GM21737 (cell line): ENCODE results near the gene STAB2.

Experiments
- ATAC-seq: cut with Tn5 transposase; IDR thresholded peaks from one replicate; pipeline ENCODE4 v1.9.1; 2021; ENCODE audit warnings: mild to moderate bottlenecking, moderate library complexity; ENCODE audit not compliant: unreplicated experiment

Gene STAB2, protein sequence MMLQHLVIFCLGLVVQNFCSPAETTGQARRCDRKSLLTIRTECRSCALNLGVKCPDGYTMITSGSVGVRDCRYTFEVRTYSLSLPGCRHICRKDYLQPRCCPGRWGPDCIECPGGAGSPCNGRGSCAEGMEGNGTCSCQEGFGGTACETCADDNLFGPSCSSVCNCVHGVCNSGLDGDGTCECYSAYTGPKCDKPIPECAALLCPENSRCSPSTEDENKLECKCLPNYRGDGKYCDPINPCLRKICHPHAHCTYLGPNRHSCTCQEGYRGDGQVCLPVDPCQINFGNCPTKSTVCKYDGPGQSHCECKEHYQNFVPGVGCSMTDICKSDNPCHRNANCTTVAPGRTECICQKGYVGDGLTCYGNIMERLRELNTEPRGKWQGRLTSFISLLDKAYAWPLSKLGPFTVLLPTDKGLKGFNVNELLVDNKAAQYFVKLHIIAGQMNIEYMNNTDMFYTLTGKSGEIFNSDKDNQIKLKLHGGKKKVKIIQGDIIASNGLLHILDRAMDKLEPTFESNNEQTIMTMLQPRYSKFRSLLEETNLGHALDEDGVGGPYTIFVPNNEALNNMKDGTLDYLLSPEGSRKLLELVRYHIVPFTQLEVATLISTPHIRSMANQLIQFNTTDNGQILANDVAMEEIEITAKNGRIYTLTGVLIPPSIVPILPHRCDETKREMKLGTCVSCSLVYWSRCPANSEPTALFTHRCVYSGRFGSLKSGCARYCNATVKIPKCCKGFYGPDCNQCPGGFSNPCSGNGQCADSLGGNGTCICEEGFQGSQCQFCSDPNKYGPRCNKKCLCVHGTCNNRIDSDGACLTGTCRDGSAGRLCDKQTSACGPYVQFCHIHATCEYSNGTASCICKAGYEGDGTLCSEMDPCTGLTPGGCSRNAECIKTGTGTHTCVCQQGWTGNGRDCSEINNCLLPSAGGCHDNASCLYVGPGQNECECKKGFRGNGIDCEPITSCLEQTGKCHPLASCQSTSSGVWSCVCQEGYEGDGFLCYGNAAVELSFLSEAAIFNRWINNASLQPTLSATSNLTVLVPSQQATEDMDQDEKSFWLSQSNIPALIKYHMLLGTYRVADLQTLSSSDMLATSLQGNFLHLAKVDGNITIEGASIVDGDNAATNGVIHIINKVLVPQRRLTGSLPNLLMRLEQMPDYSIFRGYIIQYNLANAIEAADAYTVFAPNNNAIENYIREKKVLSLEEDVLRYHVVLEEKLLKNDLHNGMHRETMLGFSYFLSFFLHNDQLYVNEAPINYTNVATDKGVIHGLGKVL (N-terminal part only)

DNA sequence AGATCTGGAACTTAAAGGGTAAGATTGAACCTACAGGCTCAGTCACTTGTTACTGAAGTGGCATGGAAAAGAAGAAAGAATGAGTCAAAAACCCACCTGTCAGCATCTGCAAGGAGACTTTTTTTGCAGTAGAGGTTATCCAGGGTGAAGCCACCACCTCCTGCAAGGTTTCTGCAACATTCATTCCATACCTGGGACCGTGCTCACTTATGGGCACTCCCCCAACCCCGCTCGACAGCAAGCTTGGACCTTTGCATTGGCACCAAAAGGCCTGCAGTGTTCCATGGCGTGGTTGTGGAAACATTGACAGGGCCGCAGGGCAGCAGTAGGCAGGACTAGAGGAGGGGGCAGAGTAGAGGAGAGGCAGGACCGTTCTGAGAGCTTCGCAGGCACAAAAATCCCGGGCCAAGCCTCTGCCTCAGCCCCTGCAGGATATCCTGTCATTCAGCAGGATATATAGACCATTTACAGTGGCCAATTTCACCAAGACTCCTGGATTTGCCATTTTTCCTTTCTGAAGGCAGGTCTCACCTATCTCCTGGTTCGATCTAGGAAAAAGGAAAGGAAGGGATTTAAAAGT lies at the start of gene STAB2:
TSS of gene STAB2 (plus strand) at position 483 of the 580 bp plus-strand sequence. CDS start 204 bp downstream, outside the sequence.
- no peak for ATAC-seq

DNA sequence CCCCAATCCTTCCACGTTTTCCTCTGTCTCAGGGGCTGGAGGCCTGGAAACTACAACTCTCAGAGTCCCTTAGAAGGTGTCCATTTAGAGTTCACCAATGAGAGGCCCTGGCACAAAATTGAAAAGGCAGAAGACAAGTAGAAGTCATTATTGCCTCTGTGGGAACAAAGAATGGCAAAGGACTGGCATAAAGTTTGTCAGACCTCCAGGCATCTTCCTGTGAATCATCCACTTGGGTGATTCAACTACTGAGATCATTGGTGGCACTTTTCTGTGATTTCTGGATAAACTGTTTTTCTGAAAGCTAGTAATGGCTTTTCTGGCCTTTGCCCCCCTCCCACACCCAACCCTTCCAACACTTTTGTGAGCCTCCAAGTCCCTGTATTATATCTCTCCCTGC lies 48.7 kb upstream of the STAB2 start:
- no peak for ATAC-seq

DNA sequence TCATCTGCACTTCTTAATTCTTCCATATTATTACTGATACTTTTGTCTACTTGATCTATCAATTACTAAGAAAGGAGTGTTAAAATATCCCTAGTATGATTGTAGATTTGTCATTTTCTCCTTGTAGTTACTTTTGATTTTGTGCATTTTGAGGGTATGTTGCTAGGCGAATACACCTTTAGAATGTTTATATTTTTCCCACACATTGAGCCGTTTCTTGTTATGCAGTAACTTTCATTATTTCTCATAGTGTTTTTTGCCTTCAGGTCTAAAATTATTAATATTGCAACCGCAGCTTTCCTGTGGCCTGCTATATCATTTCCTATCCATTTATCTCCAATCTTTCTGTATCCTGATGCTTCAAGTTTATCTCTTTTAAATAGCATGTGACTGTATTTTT lies 46.8 kb upstream of the STAB2 start:
- no peak for ATAC-seq

DNA sequence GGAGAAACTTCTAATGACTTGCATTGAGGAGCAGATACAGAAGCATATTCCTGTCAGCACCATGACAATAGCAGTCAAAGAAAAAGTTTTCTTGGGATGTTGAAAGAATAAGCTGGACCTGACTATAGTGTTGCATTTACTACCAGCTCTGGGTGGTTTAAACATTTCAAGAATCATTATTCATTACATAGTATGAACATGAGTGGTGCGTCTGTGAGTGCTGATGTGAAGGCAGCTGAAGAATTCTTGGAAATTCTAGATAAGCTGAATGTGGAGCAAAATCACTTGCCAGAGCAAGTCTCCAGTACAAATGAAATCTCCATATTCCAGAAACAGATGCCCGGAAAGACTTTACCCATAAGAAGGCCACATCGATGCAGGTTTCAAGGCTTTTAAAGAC lies 45.0 kb upstream of the STAB2 start:
- no peak for ATAC-seq

DNA sequence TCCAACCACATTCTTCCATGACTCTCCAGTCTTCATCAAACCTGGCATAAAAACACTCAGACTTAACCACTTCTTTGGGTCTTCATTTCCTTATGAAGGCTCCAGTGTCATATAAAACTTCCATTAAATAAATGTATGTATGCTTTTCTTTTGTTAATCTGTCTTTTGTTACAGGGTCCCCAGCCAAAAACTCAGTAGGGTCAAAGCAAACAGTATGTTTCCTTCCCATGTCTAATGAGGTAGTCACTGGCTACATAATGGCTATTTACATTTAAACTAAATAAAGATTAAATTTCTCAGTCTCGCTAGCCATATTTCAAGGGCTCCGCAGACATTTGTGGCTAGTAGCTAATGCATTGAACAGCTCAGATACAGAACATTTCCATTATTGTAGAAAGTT lies 40.1 kb upstream of the STAB2 start:
- no peak for ATAC-seq

DNA sequence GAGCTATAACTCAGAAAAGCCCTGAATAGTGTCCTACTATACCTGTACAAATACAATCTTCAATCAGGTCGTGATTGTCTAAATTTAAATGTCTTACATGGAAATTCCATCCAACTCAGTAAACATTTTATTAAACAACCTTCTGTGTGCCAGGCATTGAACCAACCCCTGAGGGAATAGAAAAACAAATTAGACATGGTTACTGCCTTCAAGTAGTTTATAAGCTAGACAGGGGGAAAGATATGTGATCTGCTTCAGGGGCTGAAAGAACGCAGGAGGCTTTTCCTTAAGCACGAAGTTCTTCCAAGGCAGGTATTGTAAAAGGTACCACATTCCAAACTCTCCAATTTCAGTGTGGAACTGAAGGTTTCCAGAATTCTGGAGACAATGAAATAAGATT lies 39.7 kb upstream of the STAB2 start:
- no peak for ATAC-seq

DNA sequence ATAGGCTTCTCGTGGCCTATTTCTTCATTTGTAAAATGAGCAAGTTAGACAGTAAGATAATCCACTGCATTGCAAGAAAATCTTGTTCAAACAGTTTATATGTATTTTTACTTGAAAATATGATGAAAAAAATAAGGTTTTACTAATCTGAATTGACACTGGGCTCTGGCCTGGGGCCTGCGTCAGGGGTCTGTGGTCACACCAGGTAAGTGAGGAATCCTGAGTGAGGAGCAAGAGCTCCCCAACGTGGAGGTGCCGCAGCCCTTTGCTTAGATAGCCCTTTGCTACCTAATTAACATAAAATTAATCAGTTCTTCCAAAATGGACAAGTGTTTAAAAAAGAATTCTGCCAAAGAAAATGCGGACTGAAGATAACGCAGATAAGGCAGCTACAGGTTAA lies 39.1 kb upstream of the STAB2 start:
- no peak for ATAC-seq

DNA sequence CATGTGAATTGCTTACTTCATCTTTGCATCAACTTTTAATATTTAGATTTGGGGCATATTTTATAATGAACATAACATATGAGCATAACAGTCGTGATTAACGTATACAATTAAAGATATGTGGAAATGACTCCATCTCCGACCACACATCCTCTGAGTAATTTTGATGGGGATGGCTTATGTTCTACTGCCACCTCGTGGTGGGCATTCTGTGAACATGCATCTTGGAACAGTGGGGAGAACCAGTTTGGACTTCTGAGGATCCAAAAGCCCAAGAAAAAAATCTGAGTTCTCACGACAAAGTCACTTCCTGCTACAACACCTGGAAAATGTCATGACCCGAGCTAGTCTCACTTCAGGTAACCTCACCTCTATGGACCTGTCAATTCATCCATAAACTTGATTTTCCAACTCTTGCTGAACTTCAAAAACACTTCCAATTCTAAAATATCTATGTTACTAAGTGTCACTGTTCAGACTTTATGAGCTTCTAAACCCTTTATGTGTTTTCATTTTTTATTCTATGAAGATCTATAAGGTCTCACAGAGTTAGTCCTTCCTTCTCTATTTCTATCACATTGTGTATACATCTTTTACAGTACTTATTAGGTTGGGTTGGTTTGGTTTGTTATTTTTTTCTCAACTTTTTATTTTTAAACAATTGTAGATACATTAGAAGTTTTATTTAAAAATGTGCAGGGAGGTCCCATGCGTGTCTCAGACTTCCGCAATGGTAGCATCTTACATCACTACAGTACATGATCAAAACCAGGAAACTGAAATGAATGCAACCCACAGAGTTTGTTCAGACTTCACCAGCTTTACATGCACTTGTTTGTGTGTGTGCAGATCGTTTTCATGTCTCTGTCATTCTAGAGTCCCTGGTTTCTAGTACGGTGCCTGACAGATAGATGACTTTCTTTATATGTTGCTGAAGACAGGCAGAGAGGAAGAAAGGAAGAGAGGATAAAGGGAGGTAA lies 38.2 kb upstream of the STAB2 start:
- ATAC-seq = no peak

DNA sequence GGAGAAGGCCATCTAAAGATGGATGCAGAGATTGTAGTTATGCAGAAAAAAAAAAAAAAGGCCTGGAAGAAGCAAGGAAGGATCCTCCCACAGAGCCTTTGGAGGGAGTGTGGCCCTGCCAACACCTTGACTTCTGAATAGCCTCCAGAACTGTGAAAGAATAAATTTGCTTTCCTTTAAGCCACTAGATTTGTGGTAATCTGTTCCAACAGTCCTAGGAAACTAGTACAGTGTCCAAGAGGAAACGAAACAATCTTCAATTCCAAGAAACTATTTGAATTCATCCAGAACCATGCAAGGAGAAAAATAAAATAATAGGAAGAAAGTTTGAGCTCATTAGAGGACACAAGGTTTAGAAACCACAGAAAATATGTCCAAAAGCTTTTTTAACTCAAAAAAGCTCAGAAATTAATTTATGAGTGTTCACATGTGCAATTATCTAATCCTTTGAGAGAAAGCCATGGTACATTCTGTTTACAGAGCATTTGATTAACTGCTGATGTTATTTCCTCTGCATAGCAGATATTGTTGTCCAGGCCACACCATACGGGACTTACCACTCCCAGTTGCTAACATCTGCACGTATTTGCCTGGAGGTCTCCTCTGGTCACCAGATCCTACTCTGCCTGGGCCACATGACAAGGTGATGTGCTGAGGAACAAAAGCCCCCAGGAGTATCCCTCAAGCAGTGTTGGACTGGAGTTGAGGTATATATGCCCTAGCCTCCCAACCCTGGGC lies 30.0 kb upstream of the STAB2 start:
- no peak for ATAC-seq

DNA sequence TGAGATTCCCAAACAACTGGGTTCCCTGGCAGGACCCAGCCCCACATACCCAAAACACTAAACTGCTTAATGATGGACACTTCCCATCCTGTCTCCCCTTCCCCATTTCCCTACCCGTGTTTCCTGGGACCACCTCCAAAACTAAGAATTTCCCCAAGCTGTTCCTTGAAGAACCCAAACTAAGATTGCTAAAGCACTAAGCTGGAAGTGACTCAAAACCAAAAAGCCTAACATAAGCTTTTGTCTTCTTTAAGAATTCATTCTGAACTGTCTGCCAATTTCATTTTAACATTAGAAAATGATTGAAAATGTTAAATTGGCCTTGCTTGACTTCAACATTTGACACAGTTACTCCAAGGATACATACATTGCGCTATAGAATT lies 29.5 kb upstream of the STAB2 start:
- no peak for ATAC-seq

DNA sequence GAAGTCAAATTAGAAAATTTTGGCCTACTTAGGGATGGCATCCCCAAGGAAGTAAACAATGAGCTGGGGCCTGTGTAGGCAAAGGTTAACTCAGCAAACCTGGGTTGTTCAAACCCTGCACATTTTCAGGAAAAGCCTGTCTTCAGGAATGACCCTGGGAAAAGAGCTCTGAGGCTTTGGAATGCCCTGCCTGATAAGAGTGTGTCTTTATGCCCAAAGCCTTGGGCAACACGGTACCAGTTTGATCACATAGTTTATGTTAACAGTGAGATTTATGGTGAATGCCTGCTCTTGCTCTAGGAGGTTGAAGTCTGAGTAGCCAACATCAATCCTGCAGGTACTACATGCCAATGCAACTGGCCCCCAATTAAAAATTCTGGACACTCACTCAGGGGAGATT lies 28.2 kb upstream of the STAB2 start:
- no peak for ATAC-seq

DNA sequence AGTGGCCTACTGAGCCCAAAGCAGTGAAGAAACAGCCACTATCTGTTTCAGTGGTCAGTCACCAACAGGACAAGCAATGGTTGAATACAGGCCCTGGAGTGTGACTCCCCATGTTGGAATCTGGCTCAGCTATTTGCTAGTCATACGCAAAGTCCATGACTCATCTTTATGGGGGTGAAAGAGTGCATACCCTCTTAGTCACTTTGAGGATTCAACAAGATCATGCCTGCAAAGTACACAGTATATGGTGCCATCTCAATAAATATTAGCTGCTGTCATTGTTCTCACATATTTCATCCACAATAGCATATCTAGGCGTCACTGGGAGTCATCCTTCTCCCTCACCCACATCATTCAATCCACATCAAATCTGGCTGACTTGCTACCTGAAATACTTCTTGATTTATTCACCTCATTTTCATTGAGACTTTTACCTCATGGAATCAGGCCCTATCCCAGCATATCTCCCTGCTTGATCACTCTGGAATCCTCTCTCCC lies 26.4 kb upstream of the STAB2 start:
- ATAC-seq = no peak

DNA sequence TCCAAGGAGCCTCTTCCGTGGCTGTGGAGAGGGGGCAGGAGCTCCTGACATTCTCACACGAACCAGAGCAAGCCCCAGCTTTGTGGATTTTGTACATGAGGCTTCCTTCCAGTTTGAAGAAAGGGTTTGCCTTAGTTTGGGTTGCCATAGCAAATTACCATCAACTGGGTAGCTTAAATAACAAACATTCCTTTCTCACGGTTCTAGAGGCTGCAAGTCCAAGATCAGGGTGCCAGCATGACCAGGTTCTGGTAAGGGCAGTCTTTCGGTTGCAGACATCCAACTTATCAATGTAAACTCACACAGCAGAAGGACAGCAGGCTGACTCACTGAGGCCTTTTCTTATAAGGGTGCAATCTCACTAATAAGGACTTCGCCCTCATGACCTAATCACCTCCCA lies 25.9 kb upstream of the STAB2 start:
- ATAC-seq = no peak

DNA sequence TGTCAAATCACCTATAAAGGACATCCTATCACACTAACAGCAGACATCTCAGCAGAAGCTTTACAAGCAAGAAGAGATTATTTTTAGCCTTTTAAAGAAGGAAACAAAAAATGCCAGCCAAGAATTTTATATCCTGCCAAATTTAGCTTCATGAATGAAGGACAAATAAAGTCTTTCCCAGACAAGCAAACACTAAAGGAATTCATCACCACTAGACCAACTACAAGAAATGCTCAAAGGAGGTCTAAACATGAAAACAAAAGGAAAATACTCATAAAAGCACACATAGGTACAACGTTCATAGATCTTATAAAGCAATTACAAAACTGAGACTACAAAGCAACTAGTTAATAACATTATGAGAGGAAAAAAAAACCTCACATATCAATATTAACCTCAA lies 20.7 kb upstream of the STAB2 start:
- no peak for ATAC-seq

DNA sequence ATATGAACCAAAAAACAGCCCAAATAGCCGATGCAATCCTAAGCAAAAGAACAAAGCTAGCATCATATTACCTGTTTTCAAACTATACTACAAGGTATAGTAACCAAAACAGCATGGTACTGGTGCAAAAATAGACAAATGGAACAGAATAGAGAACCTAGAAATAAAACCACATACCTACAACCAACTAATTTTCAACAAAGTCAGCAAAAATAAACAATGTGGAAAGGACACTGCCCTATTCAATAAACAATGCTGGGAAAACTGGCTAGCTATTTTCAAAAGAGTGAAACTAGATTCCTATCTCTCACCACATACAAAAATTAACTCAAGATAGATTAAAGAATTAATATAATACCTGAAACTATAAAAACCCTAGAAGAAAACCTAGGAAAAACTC lies 17.8 kb upstream of the STAB2 start:
- no peak for ATAC-seq

DNA sequence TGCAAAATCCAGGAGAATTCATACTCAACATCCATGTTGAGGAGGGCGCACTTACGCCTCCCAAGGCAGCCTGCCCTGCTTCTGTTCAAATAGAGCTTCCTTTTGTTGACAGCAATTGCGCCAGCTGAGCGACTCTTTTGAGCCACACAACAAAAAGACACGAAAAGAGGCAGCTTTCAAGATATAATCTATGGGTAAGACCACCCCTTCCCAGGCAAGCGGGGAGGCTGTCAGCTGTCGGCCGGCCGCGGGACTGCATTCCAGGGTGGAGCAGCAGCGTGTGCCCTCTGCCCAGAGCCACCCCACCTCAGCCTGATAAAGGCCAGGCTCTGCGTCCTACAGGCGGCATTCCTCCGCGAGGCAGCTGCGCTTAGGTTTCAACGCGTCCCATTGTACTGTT lies 15.8 kb upstream of the STAB2 start:
- ATAC-seq = no peak

DNA sequence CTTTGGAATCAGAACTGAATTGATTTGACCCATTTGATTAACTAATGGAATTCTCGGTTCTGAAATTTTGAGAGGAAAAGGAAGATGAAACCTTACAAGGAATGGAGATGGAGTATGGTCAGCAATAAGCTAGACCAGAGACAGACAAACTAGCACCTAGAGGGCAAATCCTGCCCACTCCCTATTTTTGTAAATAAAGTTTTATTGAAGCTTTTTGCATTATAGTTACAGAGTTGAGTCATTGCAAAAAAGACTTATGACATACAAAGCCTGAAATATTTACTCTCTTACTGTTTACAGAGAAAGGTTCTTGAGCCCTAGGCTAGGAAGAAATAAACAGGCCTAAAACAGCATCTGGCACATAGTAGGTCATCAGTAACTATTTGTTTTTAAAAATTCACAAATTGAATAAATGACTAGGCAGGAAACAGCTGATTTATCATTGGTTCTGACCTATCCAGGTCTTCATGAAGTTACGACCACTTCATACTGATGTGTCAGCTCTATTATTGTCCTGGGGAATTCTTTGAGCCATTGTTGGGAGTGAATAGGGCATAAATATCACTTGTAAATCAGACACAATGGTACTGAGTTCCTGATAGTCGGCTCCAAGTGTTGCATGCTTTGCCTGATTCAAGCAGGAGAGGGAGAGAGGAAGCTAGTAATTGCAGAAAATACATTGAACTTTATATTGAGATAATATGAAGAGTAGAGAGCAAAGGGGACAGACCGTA lies 14.6 kb upstream of the STAB2 start:
- ATAC-seq = no peak

DNA sequence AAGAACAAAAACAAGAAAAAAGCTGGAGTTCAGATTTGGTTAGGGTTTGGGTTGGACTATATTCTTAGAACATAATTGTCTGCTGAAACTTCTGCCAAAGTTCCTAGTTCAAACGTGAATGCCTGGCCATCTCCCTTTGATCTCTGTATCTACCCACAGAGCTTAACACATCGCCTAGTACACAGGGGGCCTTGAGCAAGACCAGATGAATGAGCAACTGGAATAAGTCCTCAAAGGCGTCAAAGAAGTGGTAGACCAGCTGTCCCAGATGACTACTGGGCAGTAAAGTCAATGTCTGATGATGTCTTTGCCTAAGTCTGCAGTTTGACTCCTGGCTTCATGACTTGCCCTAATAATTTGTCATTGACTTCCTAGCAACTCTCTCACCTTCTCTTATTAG lies 13.9 kb upstream of the STAB2 start:
- ATAC-seq = no peak
